ENCODE measurements around the gene AQR. TPM values are rescaled to one million over a fixed set of nuclear protein-coding genes. Genes with fewer than 3 reads are reported as not detected.
"Not testable (repeated sequence)": the region's sequence is repeated elsewhere in the genome, so short reads cannot be mapped to it uniquely, and the experiment has no call there.

AQR gene
- total RNA-seq, 2 experiments from 2014 or later = 35.5 to 36.4 TPM

- no peak for ATAC-seq
- H3K9me3 Mint-ChIP-seq = no peaks in the 10 kb centered on the region
- ChIA-PET POLR2A (no interaction called here), CTCF (no interaction called here)
- no peak for DNase-seq
- H3K27me3 Mint-ChIP-seq = peaks cover 27% of the 10 kb centered on the region
- no peak for TF ChIP-seq CTCF (IDR thresholded peaks at IDR 0.05)
- no peak overlapping the region for H3K27ac Mint-ChIP-seq
- no peak overlapping the region for H3K4me3 Mint-ChIP-seq
- intact Hi-C loops (cut with micrococcal nuclease) = no loop called here
- H3K36me3 Mint-ChIP-seq (ENCODE audit: low read depth) = no peaks in the 10 kb centered on the region
- no peaks in the 10 kb centered on the region for H3K4me1 Mint-ChIP-seq (ENCODE audit: low read depth)
These were observed 153.7 kb downstream of the AQR start for GRCh38 chr15:34815836-34816235.

DNA sequence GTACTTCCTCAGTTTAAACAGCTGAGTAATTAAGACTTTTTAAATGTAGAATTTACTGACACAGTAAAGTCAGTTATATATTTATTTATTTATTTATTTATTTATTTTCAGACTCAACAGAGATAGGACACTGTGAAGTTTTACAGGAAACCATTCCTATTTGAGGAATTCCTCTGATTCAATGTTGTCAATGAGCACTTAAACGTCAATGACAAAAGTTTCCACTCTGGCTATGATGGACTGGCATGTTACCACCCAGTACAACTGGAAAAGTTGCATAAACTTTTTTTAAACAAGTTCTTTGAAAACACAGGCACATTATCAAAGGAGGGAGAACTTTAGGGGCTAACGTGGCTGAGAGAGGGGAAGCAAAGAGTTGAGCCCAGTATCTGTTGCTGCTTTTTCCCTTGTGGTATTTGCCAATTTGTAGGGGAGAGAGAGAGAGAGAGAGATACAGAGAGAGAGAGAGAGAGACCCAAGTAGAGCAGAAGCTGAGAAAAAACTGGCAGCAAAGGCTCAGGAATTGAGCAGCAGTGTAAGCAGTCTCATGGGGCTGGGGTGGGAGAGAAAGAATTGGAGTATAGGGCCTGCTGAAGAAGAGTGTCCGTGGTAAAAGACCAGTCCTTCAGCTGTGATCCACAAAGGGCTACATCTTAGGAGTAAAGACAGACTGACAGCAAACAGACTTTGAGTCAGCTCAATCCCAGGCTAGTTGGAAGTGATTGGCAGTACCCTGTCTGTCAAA, 155.9 kb downstream of the AQR start:
- no peak for TF ChIP-seq CTCF (IDR thresholded peaks at IDR 0.05)
- H3K4me3 Mint-ChIP-seq = no peak overlapping the region
- no peaks in the 10 kb centered on the region for H3K9me3 Mint-ChIP-seq
- no peak overlapping the region for H3K27ac Mint-ChIP-seq
- intact Hi-C loops (cut with micrococcal nuclease) = no loop called here
- H3K4me1 Mint-ChIP-seq (ENCODE audit: low read depth) = no peaks in the 10 kb centered on the region
- ATAC-seq (no peak), DNase-seq (no peak)
- H3K36me3 Mint-ChIP-seq (ENCODE audit: low read depth) = no peaks in the 10 kb centered on the region
- CTCF ChIA-PET = no interaction called here
- POLR2A ChIA-PET = no interaction called here
- peaks cover 26% of the 10 kb centered on the region for H3K27me3 Mint-ChIP-seq

DNA sequence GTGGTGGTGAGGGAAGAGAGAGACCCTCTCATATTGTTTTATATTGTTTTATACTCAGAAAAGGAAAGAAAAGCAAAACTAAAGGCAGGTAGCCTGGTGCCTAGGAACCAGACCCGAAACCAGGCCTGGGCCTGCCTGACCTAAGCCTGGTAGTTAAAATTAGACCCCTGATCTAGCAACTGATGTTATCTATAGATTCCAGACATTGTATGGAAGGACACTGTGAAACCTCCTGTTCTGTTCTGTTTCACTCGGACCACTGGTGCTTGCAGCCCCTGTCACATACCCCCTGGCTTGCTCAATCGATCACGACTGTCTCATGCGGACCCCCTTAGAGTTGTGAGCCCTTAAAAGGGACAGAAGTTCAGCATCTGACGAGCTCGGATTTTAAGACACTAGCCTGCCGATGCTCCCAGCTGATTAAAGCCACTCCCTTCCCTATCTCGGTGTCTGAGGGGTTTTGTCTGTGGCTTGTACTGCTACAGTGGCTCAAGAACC, 156.6 kb downstream of the AQR start:
- H3K27ac Mint-ChIP-seq; CTCF ChIA-PET; H3K36me3 Mint-ChIP-seq (ENCODE audit: low read depth); intact Hi-C loops (cut with micrococcal nuclease); DNase-seq; H3K9me3 Mint-ChIP-seq; ATAC-seq; H3K4me1 Mint-ChIP-seq (ENCODE audit: low read depth); POLR2A ChIA-PET; H3K4me3 Mint-ChIP-seq: not testable (repeated sequence)
- H3K27me3 Mint-ChIP-seq = peaks cover 26% of the 10 kb centered on the region

GRCh38 chr15:34812369-34812768, 157.2 kb downstream of the AQR start:
- intact Hi-C loops (cut with micrococcal nuclease) = no loop called here
- H3K4me1 Mint-ChIP-seq (ENCODE audit: low read depth) = no peaks in the 10 kb centered on the region
- ATAC-seq (no peak), DNase-seq (no peak)
- no peak overlapping the region for H3K4me3 Mint-ChIP-seq
- no peaks in the 10 kb centered on the region for H3K36me3 Mint-ChIP-seq (ENCODE audit: low read depth)
- peaks cover 26% of the 10 kb centered on the region for H3K27me3 Mint-ChIP-seq
- no peaks in the 10 kb centered on the region for H3K9me3 Mint-ChIP-seq
- TF ChIP-seq CTCF (IDR thresholded peaks at IDR 0.05) = no peak
- ChIA-PET POLR2A (no interaction called here), CTCF (no interaction called here)
- no peak overlapping the region for H3K27ac Mint-ChIP-seq

DNA sequence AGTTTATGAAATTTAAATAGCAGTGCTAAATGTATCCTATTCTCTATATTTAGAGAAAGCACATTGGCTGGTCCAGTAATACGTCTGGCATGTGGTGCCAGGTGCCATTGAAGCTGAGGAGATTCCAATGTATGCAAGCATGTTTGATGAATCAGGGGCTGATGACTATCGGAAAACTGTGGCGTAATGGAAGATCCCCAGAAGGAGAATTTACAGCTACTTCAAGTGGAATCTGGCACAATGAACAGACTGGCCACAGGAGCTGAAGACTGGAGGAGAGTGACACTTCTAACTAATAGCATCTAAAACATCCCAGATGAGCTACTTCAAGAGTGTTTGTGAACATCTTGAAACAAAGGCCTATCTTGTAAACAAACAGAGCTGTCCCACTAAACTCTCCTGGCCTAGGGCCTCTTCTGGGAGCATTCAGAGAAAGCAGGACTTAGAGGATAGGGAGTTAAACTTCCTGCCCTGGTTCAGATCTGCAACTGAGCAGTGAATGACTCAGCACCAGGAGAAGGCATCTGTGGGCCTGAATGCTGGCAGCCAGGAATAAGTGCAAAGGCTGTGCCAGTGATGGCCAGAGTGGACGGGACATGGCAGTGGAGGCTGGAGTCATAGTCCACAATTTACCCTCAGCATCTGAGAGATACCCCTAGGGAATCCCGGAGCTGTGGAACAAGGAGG, 159.0 kb downstream of the AQR start:
- no peak for TF ChIP-seq CTCF (IDR thresholded peaks at IDR 0.05)
- H3K9me3 Mint-ChIP-seq = peaks cover 2% of the 10 kb centered on the region
- H3K36me3 Mint-ChIP-seq (ENCODE audit: low read depth) = no peaks in the 10 kb centered on the region
- intact Hi-C loops (cut with micrococcal nuclease) = no loop called here
- DNase-seq (no peak), ATAC-seq (no peak)
- H3K4me1 Mint-ChIP-seq (ENCODE audit: low read depth) = no peaks in the 10 kb centered on the region
- POLR2A ChIA-PET = no interaction called here
- H3K4me3 Mint-ChIP-seq = no peak overlapping the region
- CTCF ChIA-PET = no interaction called here
- peaks cover 29% of the 10 kb centered on the region for H3K27me3 Mint-ChIP-seq
- no peak overlapping the region for H3K27ac Mint-ChIP-seq

Measured in activated CD8-positive, alpha-beta T cell treated with anti-CD3 and anti-CD28 coated beads for 36 hours (primary cell).